H9 (cell line): ENCODE data around the gene OR6J1. TPM values are rescaled to one million over a fixed set of nuclear protein-coding genes. Genes with fewer than 3 reads are reported as not detected.

Source experiments
- DNase-seq: peaks from one replicate; pipeline ENCODE4 v3.0.0-alpha.2; 2017
- H2AFZ ChIP-seq: one replicate; pipeline ENCODE4 v1.6.1; 2013; ENCODE audit warnings: mild to moderate bottlenecking, low read length, control low read depth, moderate library complexity
- H2AK5ac ChIP-seq: 2 replicates; pipeline ENCODE4 v1.6.1; 2013; ENCODE audit warnings: low read length, control low read depth, mixed read lengths; ENCODE audit not compliant: insufficient read length
- H2BK120ac ChIP-seq: one replicate; pipeline ENCODE4 v1.6.1; 2013; ENCODE audit warnings: low read depth, mild to moderate bottlenecking, low read length, control low read depth, inconsistent platforms; ENCODE audit not compliant: poor library complexity, severe bottlenecking
- H2BK12ac ChIP-seq: 2 replicates; pipeline ENCODE4 v1.6.1; 2013; ENCODE audit warnings: low read length, control low read depth, mixed read lengths, low read depth; ENCODE audit not compliant: insufficient read length
- H2BK15ac ChIP-seq: 2 replicates; pipeline ENCODE4 v1.6.1; 2013; ENCODE audit warnings: low read depth, low read length, control low read depth
- H2BK20ac ChIP-seq: one replicate; pipeline ENCODE4 v1.6.1; 2013; ENCODE audit warnings: low read depth, mild to moderate bottlenecking, low read length, control low read depth, inconsistent platforms; ENCODE audit not compliant: poor library complexity, severe bottlenecking
- H2BK5ac ChIP-seq: 2 replicates; pipeline ENCODE4 v1.6.1; 2013; ENCODE audit warnings: low read length, control low read depth, mixed read lengths; ENCODE audit not compliant: insufficient read length
- H3K14ac ChIP-seq: 2 replicates; pipeline ENCODE4 v1.6.1; 2013; ENCODE audit warnings: low read length, control low read depth; ENCODE audit not compliant: insufficient read depth
- H3K18ac ChIP-seq: 2 replicates; pipeline ENCODE4 v1.6.1; 2013; ENCODE audit warnings: low read depth, mild to moderate bottlenecking, mixed read lengths, low read length, control low read depth; ENCODE audit not compliant: insufficient read length
- H3K23ac ChIP-seq: 2 replicates; pipeline ENCODE4 v1.6.1; 2013; ENCODE audit warnings: low read length, control low read depth, mixed read lengths, low read depth; ENCODE audit not compliant: insufficient read length
- H3K23me2 ChIP-seq: 2 replicates; pipeline ENCODE4 v1.6.1; 2013; ENCODE audit warnings: low read depth, mild to moderate bottlenecking, mixed read lengths, low read length, control low read depth; ENCODE audit not compliant: insufficient read length, poor library complexity, severe bottlenecking
- H3K27ac ChIP-seq: 2 replicates; pipeline ENCODE4 v1.5.1; 2013; ENCODE audit warnings: low read length, control low read depth, mixed read lengths, low read depth; ENCODE audit not compliant: insufficient read length
- H3K27me3 ChIP-seq: 2 replicates; pipeline ENCODE4 v1.6.1; 2013; ENCODE audit warnings: low read length, control low read depth, inconsistent platforms; ENCODE audit not compliant: insufficient read depth
- H3K4ac ChIP-seq: 2 replicates; pipeline ENCODE4 v1.6.1; 2013; ENCODE audit warnings: low read depth, mild to moderate bottlenecking, control low read depth, inconsistent platforms, low read length, moderate library complexity
- H3K4me1 ChIP-seq: 2 replicates; pipeline ENCODE4 v1.6.1; 2013; ENCODE audit warnings: low read length, control low read depth, inconsistent platforms; ENCODE audit not compliant: insufficient read depth
- H3K4me2 ChIP-seq: 2 replicates; pipeline ENCODE4 v1.6.1; 2013; ENCODE audit warnings: low read length, control low read depth, mixed read lengths; ENCODE audit not compliant: insufficient read length, insufficient read depth
- H3K56ac ChIP-seq: 2 replicates; pipeline ENCODE4 v1.6.1; 2013; ENCODE audit warnings: low read depth, mild to moderate bottlenecking, mixed read lengths, low read length, control low read depth; ENCODE audit not compliant: insufficient read length
- H3K79me1 ChIP-seq: 2 replicates; pipeline ENCODE4 v1.6.1; 2013; ENCODE audit warnings: low read depth, mild to moderate bottlenecking, moderate library complexity, low read length, control low read depth, inconsistent platforms; ENCODE audit not compliant: insufficient read depth, poor library complexity, severe bottlenecking
- H3K79me2 ChIP-seq: 2 replicates; pipeline ENCODE4 v1.6.1; 2013; ENCODE audit warnings: low read length, control low read depth, inconsistent platforms; ENCODE audit not compliant: insufficient read depth
- H3K9ac ChIP-seq: 2 replicates; pipeline ENCODE4 v1.6.1; 2013; ENCODE audit warnings: low read length, control low read depth, mixed read lengths; ENCODE audit not compliant: insufficient read length; ENCODE audit errors: extremely low read depth
- H3K9me3 ChIP-seq: one replicate; pipeline ENCODE4 v1.6.1; 2013; ENCODE audit warnings: low read depth, low read length, inconsistent platforms; ENCODE audit not compliant: control insufficient read depth
- H3T11ph ChIP-seq: one replicate; pipeline ENCODE4 v1.6.1; 2013; ENCODE audit warnings: mild to moderate bottlenecking, low read length, control low read depth, inconsistent platforms
- H4K20me1 ChIP-seq: one replicate; pipeline ENCODE4 v1.6.1; 2013; ENCODE audit not compliant: control insufficient read depth, insufficient read length, insufficient read depth
- H4K5ac ChIP-seq: 2 replicates; pipeline ENCODE4 v1.6.1; 2013; ENCODE audit warnings: low read depth, mild to moderate bottlenecking, mixed read lengths, low read length, control low read depth; ENCODE audit not compliant: insufficient read length
- H4K8ac ChIP-seq: replicated peaks from 2 replicates; pipeline ENCODE4 v1.6.1; 2013; ENCODE audit warnings: low read length, control low read depth, mixed read lengths, low read depth; ENCODE audit not compliant: insufficient read length
- H4K91ac ChIP-seq: 2 replicates; pipeline ENCODE4 v1.6.1; 2013; ENCODE audit warnings: low read depth, mild to moderate bottlenecking, moderate library complexity, mixed read lengths, low read length, control low read depth; ENCODE audit not compliant: insufficient read length
- H3K27ac Mint-ChIP-seq, 3 experiments: 2 replicates in 2 of 3; 3 replicates in 1 of 3; pipeline ENCODE4 v1.8.0; 2020 to 2021; ENCODE audit warnings: mixed read lengths in 3 of 3, mild to moderate bottlenecking in 1 of 3, moderate library complexity in 1 of 3
- H3K27me3 Mint-ChIP-seq: 2 replicates; pipeline ENCODE4 v1.8.0; 2021; ENCODE audit warnings: low read depth, mild to moderate bottlenecking, moderate library complexity, mixed read lengths
- H3K36me3 Mint-ChIP-seq, 3 experiments: 2 replicates in 2 of 3; 3 replicates in 1 of 3; pipeline ENCODE4 v1.8.0; 2020 to 2021; ENCODE audit warnings: low read depth in 3 of 3, mixed read lengths in 3 of 3; ENCODE audit not compliant: insufficient read depth in 1 of 3
- H3K4me1 Mint-ChIP-seq, 2 experiments: 2 replicates each; pipeline ENCODE4 v1.8.0; 2020; ENCODE audit warnings: mixed read lengths in 2 of 2
- H3K4me3 Mint-ChIP-seq, 2 experiments: 2 replicates in 1 of 2; 3 replicates in 1 of 2; pipeline ENCODE4 v1.8.0; 2020 to 2021; ENCODE audit warnings: mild to moderate bottlenecking in 2 of 2, mixed read lengths in 2 of 2, moderate library complexity in 1 of 2
- H3K9me3 Mint-ChIP-seq, 2 experiments: 2 replicates in 1 of 2; 3 replicates in 1 of 2; pipeline ENCODE4 v1.8.0; 2020; ENCODE audit warnings: mild to moderate bottlenecking in 2 of 2, mixed read lengths in 2 of 2, moderate library complexity in 1 of 2
- WGBS: extraction: QIAGEN DNeasy Blood & Tissue Kit; methylation state at CpG from one replicate; pipeline ENCODE4 v1.1.7; 2013; ENCODE audit warnings: missing lambda C conversion rate, low lambda C conversion rate, mixed read lengths; ENCODE audit not compliant: insufficient read length; ENCODE audit errors: extremely low coverage; 5-methylcytosine and 5-hydroxymethylcytosine counted together
- total RNA-seq: library from RNA; stranded (reverse); gene quantifications from 2 replicates; pipeline ENCODE4 v1.2.1, GENCODE V29; 2021
- TF ChIP-seq, protein P1 (sequence below): fragments of 200-600 bp; sonication (generic); conservative IDR thresholded peaks from 3 replicates; pipeline ENCODE4 v1.8.0; 2021; ENCODE audit warnings: antibody characterized with exemption, mild to moderate bottlenecking

OR6J1 gene
- total RNA-seq, 1 experiment from 2014 or later: not detected

DNA sequence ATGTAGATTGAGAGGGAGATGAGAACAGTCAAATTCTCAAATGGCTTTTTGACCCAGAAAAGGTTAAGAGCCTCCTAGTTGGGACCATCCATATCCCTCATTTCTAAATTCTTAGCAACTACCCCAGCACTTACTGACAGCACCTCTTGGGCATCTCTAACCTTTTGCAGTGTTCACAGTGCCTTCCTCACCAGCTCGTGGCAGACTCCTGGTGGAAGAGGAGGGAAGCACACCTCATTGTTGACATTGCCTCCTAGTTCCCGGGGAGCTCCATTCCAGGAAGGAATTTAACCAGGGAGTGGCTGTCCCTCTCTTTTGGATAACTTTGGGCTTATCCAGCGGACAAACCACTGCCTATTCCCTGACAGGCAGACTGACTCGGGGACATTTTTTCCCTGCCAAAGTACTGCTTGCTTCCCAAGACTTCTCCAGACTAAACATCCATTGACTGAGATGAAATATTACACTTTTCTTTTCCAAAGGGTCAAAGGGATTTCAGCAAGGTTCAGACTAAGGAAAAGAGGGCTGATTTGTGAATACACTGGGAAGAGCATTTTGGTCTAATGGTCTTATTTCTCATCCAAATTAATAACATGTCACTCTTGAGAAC is 9.0 kb upstream of the OR6J1 start:
- Histone ChIP-seq H2AK5ac (no peak overlapping the region), H3K79me1 (no peaks in the 10 kb centered on the region), H3K27ac (no peak overlapping the region), H4K20me1 (no peaks in the 10 kb centered on the region), H2BK20ac (no peak overlapping the region), H4K8ac (no peak overlapping the region), H3K27me3 (no peaks in the 10 kb centered on the region), H3K23me2 (no peaks in the 10 kb centered on the region), H2BK15ac (no peak overlapping the region), H3K18ac (no peak overlapping the region), H4K91ac (no peak overlapping the region), H3K9me3 (no peaks in the 10 kb centered on the region), H3K23ac (no peak overlapping the region), H2BK12ac (no peak overlapping the region), H3K4me1 (no peaks in the 10 kb centered on the region), H3K79me2 (no peaks in the 10 kb centered on the region), H2BK5ac (no peak overlapping the region), H3K4ac (no peak overlapping the region), H3K56ac (no peak overlapping the region), H2AFZ (peak overlapping the region; percentile 93), H3K4me2 (no peak overlapping the region), H4K5ac (no peak overlapping the region), H2BK120ac (no peak overlapping the region), H3T11ph (no peak overlapping the region), H3K14ac (no peak overlapping the region), H3K9ac (no peak overlapping the region)
- H3K9me3 Mint-ChIP-seq: no peaks in the 10 kb centered on the region
- no CpG with 5 or more reads among the region's 4 CpGs for WGBS
- TF ChIP-seq, protein P1, sequence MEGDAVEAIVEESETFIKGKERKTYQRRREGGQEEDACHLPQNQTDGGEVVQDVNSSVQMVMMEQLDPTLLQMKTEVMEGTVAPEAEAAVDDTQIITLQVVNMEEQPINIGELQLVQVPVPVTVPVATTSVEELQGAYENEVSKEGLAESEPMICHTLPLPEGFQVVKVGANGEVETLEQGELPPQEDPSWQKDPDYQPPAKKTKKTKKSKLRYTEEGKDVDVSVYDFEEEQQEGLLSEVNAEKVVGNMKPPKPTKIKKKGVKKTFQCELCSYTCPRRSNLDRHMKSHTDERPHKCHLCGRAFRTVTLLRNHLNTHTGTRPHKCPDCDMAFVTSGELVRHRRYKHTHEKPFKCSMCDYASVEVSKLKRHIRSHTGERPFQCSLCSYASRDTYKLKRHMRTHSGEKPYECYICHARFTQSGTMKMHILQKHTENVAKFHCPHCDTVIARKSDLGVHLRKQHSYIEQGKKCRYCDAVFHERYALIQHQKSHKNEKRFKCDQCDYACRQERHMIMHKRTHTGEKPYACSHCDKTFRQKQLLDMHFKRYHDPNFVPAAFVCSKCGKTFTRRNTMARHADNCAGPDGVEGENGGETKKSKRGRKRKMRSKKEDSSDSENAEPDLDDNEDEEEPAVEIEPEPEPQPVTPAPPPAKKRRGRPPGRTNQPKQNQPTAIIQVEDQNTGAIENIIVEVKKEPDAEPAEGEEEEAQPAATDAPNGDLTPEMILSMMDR: peak; percentile 84
- H3K4me1 Mint-ChIP-seq: peaks cover 3 to 8% of the 10 kb centered on the region in 2 experiments
- no peaks in the 10 kb centered on the region for H3K36me3 Mint-ChIP-seq
- H3K27ac Mint-ChIP-seq: no peak overlapping the region
- H3K4me3 Mint-ChIP-seq: no peak overlapping the region
- DNase-seq: peak; percentile 86
- no peaks in the 10 kb centered on the region; the same call in 1 of the 2 replicates for H3K27me3 Mint-ChIP-seq
